NCI-H2227 (cell line): ENCODE data around the gene TSPAN14.
"Not testable (repeated sequence)": the region's sequence is repeated elsewhere in the genome, so short reads cannot be mapped to it uniquely, and the experiment has no call there.

Experiments
- DNase-seq: peaks from one replicate; lab custom pipeline; 2025; ENCODE audit not compliant: unreplicated experiment; lab: John Stamatoyannopoulos, UW

Gene TSPAN14

DNA sequence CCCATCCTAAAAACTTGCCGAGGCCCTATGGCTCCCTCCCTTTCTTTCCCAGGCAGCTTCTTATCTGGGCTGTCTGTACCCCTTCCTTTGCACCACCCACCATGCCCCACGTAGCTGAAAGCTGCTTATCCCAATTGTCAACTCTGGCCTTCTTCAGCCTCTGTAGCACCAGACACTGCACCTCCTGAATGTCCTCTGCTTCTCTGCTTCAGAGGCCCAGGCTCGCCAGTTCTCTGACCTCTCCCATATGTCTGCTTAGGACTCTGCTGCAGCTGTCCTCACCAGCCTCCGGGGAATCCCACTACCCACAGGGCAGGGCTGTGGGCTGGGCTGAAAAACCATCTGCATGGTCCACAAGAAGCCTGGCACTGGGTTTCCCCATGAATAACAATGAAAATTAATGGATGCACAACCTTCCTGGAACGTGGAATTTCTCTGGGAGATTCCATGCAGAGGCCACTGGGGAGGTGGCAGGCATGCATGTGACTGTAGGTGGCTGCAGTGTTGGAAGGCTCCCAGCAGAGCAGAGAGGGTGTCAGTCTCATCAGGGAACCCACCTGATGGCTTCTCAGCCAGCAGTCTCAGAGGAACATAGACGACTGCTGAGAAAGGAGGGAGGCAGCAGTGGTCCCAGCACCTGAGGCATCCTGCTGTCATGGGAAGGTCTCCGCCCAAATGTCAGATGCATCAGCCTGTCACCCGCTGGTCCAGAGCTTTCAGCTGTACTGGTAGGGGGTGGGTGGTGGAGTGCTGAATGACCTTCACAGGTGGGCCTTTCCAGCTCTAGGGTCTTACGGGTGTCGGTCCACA, 66.8 kb downstream of the TSPAN14 start:
- DNase-seq, result no peak

DNA sequence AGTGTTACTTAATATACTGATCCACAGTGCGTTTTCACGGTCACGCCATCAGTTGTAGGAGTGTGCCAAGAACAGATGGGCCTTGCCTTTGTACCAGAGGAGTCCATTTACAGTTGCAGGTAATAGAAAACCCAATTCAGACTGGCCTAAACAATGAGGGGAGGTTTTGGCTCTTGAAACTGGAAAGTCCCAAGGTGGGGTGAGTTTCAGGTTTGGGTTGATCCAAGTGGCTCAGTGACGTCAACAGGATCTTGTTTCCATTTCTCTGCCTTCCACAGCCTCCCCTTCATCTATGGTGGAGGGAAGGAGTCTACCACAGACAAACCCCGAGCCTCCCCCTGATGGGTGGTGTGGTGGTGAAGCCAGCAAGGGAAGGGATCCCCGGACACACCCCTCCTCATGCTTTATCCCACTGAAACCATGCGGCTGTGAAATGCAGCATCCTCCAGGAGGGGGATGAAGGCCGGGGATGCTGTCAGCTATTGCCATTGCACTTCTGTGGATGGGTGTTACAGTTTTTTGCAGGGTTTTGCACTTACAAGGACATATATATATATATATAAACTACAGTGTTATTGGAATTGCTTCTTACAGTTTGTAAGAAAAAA, 68.8 kb downstream of the TSPAN14 start:
- DNase-seq, result no peak

DNA sequence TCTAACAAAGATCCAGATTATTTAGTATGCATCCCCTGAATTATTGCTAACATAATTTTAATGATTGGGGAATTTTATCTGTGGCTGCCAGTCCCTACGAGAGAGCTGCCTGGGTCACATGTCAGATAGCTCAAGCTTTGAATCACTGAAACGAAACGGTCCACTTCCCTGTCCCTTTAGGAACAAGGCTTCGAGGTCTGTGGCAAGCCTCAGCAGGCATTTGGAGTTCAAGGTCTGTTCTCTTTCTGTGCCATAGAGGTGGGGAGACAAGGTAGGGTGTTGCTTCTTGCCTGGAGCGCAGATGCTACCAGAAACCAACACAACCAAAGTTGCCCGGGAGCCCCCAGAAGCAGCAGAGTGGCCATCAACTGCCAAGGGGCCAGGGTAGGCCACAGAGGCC, 69.7 kb downstream of the TSPAN14 start:
- no peak for DNase-seq

DNA sequence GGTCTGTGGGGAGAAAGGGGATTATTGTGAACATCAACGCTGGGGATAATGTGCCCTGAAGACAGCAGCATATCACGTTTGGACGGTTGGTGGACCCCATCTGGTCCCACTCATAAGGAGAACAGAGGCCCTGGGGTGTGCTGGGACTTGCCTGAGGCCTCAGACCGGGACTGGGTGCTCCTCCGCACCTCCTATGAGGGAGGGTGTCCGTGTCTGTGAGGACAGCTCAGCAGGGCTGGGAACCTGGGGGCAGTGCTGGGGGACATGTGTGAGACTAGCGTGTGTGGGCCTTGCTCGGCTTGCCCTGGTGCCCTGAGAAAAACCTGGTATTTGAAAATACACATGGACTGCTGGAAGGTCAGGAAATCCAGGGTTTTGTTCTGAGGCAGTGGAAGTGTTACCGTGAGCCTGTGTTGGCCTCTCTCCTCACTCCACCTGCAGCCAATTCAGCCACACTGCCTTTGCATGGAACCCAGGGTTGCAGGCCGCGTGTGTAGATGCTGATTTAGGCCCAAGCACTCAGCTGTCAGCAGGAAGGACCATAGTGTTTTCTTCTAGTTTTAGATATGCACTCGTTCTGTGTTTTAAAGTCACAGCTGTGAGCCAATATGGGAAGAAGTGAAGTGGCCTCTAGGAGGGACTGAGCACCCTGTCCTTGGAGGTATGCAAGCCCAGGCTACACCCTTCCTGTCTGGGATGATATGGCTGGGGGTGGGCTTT, 70.2 kb downstream of the TSPAN14 start:
- DNase-seq, result no peak

DNA sequence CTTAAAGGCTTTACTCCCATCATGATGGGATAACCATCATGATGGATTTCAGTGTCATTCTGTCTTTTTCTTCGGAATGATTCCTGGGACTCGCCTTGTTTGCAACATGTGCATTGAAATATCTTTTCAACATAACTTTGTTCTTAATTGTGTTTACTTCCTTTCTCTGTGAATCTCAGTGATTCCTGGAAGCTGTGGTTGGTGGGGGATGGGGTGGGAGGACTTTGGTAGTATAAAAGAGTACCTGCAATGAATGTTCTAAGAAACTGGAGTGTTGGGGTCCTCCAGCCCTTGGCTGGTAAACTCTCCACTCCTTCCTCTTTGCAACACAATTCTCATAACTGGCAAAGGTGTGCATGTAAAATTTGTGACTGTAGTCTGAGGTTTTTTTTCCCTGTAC, 72.1 kb downstream of the TSPAN14 start:
- no peak for DNase-seq

DNA sequence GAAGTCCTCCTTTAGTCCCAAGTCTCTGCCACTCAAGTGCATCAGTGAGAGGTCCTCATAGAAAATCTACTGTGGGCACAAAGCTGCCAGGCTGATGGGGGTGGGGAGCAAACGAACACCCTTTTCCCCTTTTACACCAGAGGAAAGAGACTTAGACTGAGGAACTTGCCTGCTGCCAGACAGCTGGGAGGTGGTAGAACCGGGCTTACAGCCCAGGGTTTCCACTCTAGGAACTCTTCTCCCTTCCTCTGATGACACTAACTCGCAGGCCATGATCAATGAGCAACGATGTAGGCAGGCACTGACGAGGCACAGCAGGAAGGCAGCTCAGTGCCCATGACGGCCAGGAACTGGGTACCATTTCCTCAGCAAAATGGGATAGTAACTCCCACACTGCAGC, 72.6 kb downstream of the TSPAN14 start:
- no peak for DNase-seq

DNA sequence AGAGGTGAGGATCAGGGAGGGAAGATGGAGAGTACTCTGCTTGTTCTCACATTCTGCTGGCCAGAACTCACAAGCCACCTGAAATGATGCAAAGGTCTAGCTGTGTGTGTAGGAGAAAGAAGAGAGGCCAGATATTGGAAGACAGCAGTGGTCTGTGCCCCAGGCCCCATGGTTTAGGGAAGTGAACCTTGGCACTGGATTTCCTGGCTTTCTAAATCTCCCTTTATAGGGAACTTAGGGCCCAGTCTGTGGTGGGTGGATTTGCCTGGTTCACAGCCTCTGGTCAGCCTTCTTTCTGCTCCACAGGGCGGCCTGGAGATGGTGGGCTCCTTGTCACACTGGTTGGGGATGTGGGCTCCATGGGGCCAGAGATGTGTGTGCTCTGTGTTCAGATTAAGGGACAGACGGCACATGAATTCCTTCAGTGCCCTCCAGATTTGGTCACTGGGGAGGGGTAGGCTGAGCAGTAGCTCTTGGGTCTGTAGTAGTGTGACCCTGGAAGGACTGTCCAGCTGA, 74.1 kb downstream of the TSPAN14 start:
- DNase-seq, result no peak

DNA sequence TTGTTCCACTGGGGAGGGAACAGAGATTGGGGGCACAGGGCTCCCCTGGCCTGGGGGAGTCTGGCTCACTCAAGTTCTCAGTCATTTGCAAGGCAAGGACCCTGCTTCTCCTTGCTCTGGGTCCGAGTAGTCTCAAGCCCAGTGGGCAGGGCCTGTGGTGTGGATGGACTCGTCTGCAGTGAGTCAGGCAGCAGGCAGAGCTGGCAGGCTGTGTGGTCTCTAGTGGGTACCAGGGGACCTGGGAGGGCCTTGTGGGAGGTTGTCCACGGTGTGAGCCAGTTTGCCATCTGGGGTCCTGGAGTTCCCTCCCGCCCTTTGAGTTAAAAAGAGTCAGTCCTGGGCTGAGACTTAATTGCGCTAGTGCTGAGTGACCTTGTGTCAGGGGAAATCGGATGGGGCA, 74.8 kb downstream of the TSPAN14 start:
- no peak for DNase-seq

DNA sequence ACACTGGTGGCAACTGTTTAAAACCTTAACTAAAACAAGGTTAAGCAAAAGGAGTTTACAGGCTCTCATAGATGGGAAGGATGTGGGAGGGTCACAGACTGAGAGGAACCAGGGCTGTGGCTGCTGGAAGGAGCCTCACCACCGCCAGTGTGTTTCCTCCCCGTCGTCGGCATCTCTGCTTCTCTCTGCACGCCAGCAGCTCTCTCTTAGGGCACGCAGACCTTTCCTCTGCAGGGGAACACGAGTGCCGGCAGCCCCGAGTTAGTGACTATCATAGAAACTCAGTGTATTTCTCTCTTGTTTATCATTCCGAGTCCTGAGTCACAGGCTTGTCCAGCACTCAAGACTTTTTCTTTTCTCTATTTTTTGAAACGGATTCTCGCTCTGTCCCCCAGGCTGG, 75.5 kb downstream of the TSPAN14 start:
- DNase-seq, result no peak

DNA sequence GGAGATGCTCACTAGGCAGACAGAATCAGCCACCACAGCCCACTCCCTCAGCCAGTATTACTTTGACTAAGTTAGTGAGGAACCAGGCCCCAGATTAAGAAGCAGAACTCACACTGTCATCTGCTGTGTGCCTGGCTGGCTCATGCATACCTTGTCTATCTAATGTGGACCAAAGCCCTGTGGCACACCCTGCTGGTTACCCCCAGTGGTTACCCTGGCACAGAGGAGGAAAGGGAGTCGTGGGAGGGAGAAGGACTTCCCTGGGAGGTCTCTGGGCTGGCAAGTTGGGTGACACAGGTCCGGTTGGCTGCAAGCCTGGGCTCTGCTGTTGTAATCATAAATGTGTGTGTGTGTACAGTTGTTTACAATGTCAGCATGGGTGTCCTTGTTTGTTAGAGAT, 76.1 kb downstream of the TSPAN14 start:
- no peak for DNase-seq

DNA sequence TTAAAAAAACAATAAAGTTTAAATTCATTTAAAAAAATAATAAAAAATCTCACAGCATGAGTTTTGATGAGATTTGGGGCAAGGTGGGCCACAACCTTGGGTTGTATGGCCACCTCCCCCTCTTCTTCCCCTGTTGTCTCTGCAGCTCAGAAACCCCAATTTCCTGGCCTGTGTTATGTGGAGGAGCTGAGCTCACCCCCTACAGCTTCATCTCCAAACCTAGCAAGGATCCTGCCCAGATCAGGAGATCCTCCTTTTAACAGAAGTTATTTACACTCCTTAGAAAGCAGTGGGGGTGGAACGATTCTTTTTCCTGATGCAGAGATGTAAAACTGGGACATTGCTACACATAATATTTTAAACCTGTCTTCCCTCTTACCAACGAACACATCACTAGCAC, 76.7 kb downstream of the TSPAN14 start:
- DNase-seq, result no peak

DNA sequence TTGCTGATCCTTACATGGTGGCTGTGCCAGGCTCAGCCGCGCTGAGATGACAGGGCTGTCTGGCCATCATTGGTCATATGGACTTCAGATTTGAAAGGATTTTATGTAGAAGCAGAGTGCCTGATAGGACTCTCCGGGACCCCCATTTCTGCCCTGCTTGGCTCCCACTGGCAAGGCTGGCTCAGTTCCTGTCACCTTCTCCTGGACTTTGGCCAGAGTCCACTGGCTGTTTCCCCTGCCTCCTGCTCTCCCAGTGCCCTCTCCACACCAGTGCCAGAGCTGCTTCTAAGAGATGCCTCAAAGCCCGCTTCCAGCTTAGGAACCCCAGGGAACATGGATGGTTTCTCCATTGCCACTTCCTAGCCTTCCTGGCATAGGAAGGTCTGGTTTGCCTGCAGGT, 78.5 kb downstream of the TSPAN14 start:
- no peak for DNase-seq

DNA sequence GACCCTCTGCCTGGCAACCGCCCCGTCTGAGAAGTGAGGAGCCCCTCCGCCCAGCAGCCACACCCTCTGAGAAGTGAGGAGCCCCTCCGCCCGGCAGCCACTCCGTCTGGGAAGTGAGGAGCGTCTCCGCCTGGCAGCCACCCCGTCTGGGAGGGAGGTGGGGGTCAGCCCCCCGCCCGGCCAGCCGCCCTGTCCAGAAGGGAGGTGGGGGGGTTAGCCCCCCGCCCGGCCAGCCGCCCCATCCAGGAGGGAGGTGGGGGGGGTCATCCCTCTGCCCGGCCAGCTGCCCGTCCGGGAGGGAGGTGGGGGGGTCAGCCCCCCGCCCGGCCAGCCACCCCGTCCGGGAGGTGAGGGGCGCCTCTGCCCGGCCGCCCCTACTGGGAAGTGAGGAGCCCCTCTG, 79.9 kb downstream of the TSPAN14 start:
- not testable (repeated sequence) for DNase-seq

DNA sequence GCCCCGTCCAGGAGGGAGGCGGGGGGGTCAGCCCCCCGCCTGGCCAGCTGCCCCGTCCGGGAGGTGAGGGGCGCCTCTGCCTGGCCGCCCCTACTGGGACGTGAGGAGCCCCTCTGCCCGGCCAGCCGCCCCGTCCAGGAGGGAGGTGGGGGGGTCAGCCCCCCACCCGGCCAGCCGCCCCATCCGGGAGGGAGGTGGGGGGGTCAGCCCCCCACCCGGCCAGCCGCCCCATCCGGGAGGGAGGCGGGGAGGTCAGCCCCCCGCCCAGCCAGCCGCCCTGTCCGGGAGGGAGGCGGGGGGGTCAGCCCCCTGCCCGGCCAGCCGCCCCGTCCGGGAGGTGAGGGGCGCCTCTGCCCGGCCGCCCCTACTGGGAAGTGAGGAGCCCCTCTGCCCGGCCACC, 80.5 kb downstream of the TSPAN14 start:
- not testable (repeated sequence) for DNase-seq

DNA sequence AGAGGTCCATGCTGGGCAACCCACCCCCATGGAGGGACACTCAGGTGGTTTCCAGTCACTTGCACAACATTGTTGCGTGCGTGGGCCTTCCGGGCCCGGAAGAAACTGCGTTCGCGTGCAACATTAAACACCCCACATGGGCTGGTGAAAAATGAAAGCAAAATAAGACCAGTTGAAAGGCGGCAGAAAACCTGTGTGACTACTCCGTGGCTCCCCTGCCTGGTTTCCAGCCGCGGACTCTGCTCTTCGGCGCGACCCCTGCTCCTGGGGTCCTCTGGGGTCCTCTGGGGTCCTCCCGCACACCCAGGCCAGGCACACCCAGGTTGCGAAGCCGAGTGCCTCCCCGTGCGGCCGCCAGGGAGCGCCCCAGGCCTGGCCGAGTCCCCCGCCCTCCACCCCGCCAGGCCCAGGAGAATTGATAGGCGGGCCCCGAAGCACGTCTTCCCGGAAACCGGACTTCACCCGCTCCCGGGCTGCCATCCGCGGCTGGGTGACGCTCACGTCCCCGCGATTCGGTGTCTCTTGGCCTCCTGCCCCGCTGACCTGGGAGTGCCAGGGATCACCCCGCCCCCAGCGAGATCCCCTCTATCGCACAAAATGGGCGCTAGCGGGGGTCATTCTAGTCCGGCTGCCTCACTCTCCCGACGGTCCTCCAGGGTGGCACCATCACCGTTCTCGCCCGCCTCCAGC, 81.7 kb downstream of the TSPAN14 start:
- no peak for DNase-seq

DNA sequence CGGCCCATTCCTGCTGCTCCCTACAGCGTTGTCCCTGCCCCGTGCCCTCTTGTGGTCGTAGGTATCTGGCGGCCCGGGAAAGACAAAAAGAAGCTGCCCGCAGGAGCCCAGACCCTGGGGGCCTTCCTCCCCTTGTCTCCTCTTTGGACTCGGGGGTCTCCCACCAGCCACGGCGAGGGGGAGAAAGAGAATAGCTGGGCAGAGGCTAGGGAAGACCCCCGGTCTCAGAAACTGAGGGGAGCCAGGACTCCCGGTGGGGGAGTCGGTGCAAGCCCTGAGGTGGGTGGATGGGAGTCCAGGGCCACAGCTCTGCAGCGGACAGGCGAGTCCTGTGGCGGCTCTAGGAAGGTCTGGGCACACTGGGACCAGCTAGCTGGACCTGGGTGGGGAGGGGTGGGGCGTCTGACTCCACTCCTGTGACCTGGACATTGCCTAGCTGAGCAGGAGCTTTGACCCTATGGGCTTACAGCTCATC, 82.3 kb downstream of the TSPAN14 start:
- DNase-seq, result no peak

DNA sequence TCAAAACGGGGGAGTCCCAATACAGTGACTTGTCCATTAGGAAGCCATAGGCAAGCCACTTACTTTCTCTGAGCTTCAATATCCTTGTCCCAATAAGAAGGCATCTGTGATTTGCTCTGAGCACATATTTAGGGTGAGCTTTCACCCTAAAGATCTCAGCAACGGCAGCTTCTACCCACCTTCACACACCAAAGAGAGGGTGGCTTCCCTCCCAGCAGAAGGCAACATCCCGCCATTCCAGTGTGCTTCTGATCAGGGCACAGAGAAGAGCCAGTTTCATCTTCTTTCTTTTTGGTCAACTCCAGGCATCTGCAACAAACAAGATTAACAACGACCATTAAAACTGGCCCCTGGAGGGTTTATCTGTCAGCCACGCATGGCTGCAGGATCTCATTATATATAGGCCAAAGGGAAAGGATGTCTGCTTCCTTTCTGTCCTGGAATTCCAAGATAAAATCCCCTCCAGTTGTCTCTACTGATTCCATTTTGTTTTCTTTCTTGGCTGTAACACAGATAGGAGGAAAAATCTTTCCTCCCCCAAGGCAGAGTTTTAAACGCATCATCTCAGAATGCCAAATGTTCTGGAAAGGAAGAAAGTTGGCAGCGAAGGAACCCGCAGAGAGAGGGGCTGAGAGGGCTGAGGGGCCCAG, 83.1 kb downstream of the TSPAN14 start:
- no peak for DNase-seq

DNA sequence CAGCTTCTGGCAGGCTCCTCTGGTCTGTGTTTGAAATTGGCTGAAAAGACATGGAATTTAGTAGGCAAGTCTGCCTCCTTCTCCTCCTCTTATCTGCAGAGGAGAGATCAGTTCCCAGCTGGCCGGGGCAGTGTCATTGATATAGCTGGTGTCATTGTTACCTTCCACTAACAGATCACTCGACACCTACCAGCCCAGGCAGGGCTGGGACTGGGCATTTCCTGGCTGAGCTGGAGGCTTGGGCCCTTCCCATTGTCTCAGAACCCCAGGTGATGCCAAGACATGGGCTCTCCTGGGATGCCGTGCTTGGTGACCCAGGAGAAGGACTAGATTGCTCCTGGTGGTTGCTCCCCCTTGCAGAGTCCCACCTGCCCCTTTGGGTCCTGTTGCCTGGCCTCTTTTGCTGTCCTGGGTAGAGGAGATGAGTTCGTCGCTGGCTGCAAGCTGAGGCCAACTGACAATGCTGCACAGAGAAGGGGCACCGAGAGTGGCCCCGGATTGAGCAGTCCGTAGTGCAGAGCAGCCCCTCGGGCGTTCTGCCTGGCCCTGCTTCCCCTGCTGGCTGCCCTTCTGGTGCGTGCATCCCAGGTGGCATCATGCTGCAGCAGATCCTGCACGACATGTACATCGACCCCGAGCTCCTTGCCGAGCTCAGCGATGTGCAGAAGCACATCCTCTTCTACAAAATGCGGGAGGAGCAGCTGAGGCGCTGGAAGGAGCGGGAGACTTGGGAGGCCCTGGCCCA, 83.8 kb downstream of the TSPAN14 start, which contains the start of gene SH2D4B:
Gene SH2D4B, plus strand, starts transcription at position 167 of the 745 bp plus-strand sequence. Its CDS starts 430 bp downstream, at position 597.
- DNase-seq, result no peak

DNA sequence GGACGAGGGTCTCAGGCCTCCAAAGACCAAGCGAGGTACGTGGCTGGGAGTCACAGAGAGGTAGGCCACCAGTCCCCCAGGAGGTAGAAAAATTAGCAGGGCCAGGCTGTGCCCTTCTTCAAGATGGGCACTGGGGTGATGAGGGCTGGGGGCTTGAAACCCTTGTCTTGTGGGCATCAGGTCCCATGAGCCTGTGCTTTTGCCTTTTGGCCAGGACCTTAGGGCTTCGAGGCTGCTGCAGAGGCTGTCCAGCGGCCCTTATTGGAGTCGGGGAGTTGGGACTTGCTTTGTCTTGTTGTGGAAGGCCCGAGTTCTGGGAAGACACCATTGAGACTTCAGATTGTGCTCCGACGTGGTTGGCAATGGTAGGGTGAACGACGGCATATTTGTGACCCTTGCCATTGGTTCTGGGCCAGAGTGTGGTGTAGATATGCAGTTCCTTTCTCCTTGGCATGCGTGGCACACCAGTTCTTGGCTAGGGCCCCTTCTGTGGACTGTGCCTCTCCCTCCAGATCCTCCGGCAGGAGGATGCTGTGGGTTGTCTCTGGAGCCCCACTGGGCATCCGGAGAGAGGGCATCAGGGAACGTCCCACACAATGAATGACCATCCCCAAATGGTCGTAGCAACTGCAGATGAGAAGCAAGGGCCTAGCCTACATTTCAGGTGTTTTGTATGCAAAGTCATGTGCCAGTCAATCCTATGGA, 84.5 kb downstream of the TSPAN14 start:
- no peak for DNase-seq
